Measurements from ENCODE around the gene NTRK3. TPM values are rescaled to one million over a fixed set of nuclear protein-coding genes. Genes with fewer than 3 reads are reported as not detected.

NTRK3 gene
- total and polyA plus RNA-seq, 2 of the 13 experiments (the other 11 are each of a cell fraction or from before 2014, with no cell fraction given): not detected

DNA sequence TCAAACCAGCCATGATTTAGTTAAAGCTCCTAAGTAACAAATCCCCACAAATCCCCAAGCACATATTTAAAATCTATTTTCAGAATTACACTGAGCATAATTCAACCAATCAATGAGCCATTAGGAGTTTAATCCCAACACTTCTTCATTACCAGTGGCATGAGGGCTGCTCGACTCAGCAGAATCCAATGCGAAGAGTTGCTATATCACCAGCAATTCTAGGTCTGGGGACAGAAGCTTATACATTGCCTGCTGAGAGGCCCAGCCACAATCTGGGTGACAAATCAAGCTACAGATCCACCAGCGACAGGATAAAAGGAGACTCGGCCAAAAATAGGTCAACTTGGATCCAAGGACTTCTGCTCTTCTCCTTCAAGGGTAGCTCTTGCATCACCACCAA lies 238.8 kb downstream of the NTRK3 start (continued):
- TF ChIP-seq, protein P1, sequence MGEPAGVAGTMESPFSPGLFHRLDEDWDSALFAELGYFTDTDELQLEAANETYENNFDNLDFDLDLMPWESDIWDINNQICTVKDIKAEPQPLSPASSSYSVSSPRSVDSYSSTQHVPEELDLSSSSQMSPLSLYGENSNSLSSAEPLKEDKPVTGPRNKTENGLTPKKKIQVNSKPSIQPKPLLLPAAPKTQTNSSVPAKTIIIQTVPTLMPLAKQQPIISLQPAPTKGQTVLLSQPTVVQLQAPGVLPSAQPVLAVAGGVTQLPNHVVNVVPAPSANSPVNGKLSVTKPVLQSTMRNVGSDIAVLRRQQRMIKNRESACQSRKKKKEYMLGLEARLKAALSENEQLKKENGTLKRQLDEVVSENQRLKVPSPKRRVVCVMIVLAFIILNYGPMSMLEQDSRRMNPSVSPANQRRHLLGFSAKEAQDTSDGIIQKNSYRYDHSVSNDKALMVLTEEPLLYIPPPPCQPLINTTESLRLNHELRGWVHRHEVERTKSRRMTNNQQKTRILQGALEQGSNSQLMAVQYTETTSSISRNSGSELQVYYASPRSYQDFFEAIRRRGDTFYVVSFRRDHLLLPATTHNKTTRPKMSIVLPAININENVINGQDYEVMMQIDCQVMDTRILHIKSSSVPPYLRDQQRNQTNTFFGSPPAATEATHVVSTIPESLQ (CRISPR knock-in tag; conservative IDR thresholded peaks at IDR 0.05): no peak
- no peak for TF ChIP-seq SAP130 (CRISPR knock-in tag; IDR thresholded peaks at IDR 0.05; ENCODE audit: low read depth)
- no peak for TF ChIP-seq KMT2A (CRISPR knock-in tag; IDR thresholded peaks at IDR 0.05)
- TF ChIP-seq ZNF30 (CRISPR knock-in tag; IDR thresholded peaks at IDR 0.05): no peak
- TF ChIP-seq ZNF235 (CRISPR knock-in tag; IDR thresholded peaks at IDR 0.05; ENCODE audit: borderline replicate concordance): no peak
- TF ChIP-seq KLF11 (CRISPR knock-in tag; IDR thresholded peaks at IDR 0.05): no peak
- TF ChIP-seq ZNF543 (CRISPR knock-in tag; IDR thresholded peaks at IDR 0.05): no peak

DNA sequence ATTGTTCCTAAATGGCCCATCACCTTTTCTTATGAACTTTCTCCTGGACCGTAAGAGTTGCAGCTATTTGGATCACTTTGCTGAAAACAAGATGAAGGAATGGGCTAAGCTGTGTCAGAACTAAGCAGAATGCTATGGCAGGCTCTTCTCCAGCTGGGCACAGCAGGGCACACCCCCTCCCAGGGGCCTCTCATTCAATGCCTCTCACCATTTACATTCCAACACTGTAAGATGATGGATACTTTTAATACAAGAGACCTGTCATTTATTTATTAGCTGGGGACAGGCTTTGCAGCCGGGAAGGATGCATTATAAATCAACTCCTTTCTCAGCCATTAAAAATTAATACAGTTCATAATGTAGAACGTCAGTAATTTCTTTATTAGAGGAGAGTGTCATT lies 240.1 kb downstream of the NTRK3 start:
- ATAC-seq: no peak

More for the DNA sequence above, 240.1 kb downstream of the NTRK3 start:
- DNase-seq (ENCODE audit: low spot score) (no peak), FAIRE-seq (no peak)
- ChIA-PET POLR2A (no interaction called here), CTCF (ENCODE audit: low intra/inter-chr PET ratio, low total read pairs) (no interaction called here)
- TF ChIP-seq ZNF879 (CRISPR knock-in tag; IDR thresholded peaks at IDR 0.05) (no peak), ELF3 (CRISPR knock-in tag; IDR thresholded peaks at IDR 0.05) (no peak)
- TF ChIP-seq, protein P2, sequence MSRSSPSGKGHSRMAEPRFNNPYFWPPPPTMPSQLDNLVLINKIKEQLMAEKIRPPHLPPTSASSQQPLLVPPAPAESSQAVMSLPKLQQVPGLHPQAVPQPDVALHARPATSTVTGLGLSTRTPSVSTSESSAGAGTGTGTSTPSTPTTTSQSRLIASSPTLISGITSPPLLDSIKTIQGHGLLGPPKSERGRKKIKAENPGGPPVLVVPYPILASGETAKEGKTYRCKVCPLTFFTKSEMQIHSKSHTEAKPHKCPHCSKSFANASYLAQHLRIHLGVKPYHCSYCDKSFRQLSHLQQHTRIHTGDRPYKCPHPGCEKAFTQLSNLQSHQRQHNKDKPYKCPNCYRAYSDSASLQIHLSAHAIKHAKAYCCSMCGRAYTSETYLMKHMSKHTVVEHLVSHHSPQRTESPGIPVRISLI (CRISPR knock-in tag; IDR thresholded peaks at IDR 0.05; ENCODE audit: borderline replicate concordance): no peak
- in situ Hi-C loops (cut with HindIII; ENCODE audit: extremely low pct_ligation_motif_present, low pct_unique_long_range_greater_than_20kb) (no loop called here), intact Hi-C loops (cut with micrococcal nuclease; ENCODE audit: unreplicated experiment) (no loop called here)
- Histone ChIP-seq H3K9ac (ENCODE audit: insufficient read depth, low read depth, low read length) (no peak overlapping the region), H3K4me1 (ENCODE audit: insufficient read depth, low read length) (no peaks in the 10 kb centered on the region), H2AFZ (ENCODE audit: low read length) (no peak overlapping the region), H3K4me3 (replicated peaks in 1 of 3; ENCODE audit: insufficient read depth in 1 of 3, low read depth in 2 of 3, low read length in 3 of 3) (no peak overlapping the region), H3K27ac (ENCODE audit: extremely low read length, insufficient read depth, low read length) (no peak overlapping the region), H3K36me3 (replicated peaks in 1 of 2; ENCODE audit: control insufficient read depth in 1 of 2, insufficient read depth in 2 of 2, low read length in 2 of 2) (no peaks in the 10 kb centered on the region), H3K9me3 (ENCODE audit: low read length) (no peaks in the 10 kb centered on the region), H3K79me2 (ENCODE audit: insufficient read depth, low read length) (no peaks in the 10 kb centered on the region), H3K4me2 (ENCODE audit: low read depth, low read length) (no peak overlapping the region), H3K27me3 (ENCODE audit: control insufficient read depth in 1 of 2, insufficient read depth in 2 of 2, low read length in 2 of 2) (no peaks in the 10 kb centered on the region), H4K20me1 (ENCODE audit: insufficient read depth, low read length) (no peaks in the 10 kb centered on the region)
- WGBS (ENCODE audit: low lambda C conversion rate): 1% methylated on average over 3 of the region's 3 CpGs
- BruUV-seq (replicated peaks): no TSS peak
